Mesothelial cell of epicardium (in vitro differentiated cells): ENCODE results near the gene METTL27. TPM values are rescaled to one million over a fixed set of nuclear protein-coding genes. Genes with fewer than 3 reads are reported as not detected.

Source experiments
- DNase-seq, 2 experiments: peaks; one replicate each; pipeline ENCODE4 v3.0.0; 2021; ENCODE audit warnings: low spot score in 2 of 2; ENCODE audit not compliant: unreplicated experiment in 2 of 2
- H3K27ac Mint-ChIP-seq: 2 replicates; pipeline ENCODE4 v1.8.0; 2021; ENCODE audit warnings: mixed read lengths
- H3K27me3 Mint-ChIP-seq: 2 replicates; pipeline ENCODE4 v1.8.0; 2021; ENCODE audit warnings: low read depth, mixed read lengths
- H3K36me3 Mint-ChIP-seq: 2 replicates; pipeline ENCODE4 v1.8.0; 2021; ENCODE audit warnings: mixed read lengths
- H3K4me1 Mint-ChIP-seq: 2 replicates; pipeline ENCODE4 v1.8.0; 2021; ENCODE audit warnings: mixed read lengths
- H3K4me3 Mint-ChIP-seq: 2 replicates; pipeline ENCODE4 v1.8.0; 2021; ENCODE audit warnings: mild to moderate bottlenecking, moderate library complexity, mixed read lengths
- H3K9me3 Mint-ChIP-seq: 2 replicates; pipeline ENCODE4 v1.8.0; 2021; ENCODE audit warnings: mixed read lengths
- total RNA-seq: library from RNA; stranded (reverse); gene quantifications from 3 replicates; pipeline ENCODE4 v1.2.1, GENCODE V29; 2021
- TF ChIP-seq, protein P1 (sequence below): fragments of 200-600 bp; sonication (generic); IDR thresholded peaks from one replicate; pipeline ENCODE4 v1.5.0; 2021; ENCODE audit warnings: antibody characterized with exemption; ENCODE audit not compliant: unreplicated experiment

The METTL27 gene
- total RNA-seq, 1 donor from 2014 or later, result 11.4 TPM

DNA sequence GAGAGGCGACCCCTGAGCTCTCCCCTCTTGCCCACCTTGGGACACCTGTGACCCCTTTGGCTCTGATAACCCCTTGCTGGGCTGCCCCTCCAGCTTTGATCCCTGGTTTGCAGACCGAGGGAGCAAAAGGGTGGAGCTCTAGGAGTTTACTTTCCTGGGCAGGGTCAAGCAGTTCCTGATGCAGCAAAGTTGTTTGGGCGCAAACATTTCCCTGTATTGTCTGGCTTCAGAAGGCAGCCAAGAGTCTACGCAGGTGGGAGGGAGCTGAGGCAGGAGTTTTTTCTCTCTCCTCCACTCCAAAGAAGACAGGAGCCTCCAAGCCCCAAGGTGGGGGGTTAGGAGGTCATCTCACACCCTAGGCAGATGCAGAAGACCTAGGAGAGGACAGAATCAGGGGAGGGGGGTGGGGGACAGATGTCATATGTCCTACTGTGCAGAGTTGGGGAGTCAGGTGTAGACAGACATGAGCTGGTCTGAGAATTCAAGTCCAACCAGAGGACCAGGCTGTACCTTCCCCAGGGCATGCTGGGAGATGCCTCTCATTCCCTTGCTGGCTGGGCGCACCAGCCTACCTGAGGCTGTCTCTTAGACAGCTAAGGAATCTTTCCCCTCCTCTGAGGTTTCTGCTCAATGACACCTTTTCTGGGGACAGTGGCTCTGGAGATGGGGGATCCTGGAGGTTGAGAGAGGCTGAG, 39.2 kb upstream of the METTL27 start:
- no peak overlapping the region for H3K4me3 Mint-ChIP-seq
- H3K36me3 Mint-ChIP-seq, result no peaks in the 10 kb centered on the region
- TF ChIP-seq, protein P1, sequence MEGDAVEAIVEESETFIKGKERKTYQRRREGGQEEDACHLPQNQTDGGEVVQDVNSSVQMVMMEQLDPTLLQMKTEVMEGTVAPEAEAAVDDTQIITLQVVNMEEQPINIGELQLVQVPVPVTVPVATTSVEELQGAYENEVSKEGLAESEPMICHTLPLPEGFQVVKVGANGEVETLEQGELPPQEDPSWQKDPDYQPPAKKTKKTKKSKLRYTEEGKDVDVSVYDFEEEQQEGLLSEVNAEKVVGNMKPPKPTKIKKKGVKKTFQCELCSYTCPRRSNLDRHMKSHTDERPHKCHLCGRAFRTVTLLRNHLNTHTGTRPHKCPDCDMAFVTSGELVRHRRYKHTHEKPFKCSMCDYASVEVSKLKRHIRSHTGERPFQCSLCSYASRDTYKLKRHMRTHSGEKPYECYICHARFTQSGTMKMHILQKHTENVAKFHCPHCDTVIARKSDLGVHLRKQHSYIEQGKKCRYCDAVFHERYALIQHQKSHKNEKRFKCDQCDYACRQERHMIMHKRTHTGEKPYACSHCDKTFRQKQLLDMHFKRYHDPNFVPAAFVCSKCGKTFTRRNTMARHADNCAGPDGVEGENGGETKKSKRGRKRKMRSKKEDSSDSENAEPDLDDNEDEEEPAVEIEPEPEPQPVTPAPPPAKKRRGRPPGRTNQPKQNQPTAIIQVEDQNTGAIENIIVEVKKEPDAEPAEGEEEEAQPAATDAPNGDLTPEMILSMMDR, result no peak
- DNase-seq, result no peak
- H3K27me3 Mint-ChIP-seq, result peaks cover 21% of the 10 kb centered on the region
- no peaks in the 10 kb centered on the region for H3K9me3 Mint-ChIP-seq
- no peak overlapping the region for H3K27ac Mint-ChIP-seq
- H3K4me1 Mint-ChIP-seq, result peaks cover 22% of the 10 kb centered on the region

DNA sequence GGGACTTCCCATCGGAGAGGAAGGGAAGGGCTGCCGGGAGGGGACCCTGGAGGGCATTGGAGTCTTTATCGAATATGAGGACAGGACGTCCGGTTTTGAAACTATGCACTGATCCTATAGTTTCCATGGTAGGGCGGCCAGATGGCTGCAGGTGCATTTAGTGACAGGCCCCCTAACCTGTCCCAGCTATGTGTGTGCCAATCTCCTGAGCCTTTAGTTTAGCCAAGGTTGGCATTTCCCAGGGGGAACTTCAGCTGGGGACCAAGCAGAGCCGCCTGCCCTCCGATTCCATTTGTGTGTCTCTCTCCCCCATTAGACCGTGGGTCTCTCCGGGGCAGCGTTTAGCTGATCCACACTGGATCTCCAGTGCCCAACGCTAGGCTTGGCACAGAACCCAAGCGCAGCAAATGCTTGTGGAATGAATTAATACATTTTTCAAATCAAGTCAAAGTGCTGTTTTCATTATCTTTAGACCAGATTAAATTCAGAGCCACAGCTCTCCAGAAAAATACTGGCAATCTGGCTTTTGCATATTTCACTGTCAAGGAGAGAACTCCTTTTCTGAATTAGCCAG, 38.5 kb upstream of the METTL27 start:
- TF ChIP-seq, protein P1, result no peak
- Mint-ChIP-seq H3K27ac (no peak overlapping the region), H3K9me3 (no peaks in the 10 kb centered on the region), H3K4me1 (peaks cover 15% of the 10 kb centered on the region), H3K27me3 (peaks cover 21% of the 10 kb centered on the region), H3K36me3 (no peaks in the 10 kb centered on the region), H3K4me3 (no peak overlapping the region)
- no peak for DNase-seq

DNA sequence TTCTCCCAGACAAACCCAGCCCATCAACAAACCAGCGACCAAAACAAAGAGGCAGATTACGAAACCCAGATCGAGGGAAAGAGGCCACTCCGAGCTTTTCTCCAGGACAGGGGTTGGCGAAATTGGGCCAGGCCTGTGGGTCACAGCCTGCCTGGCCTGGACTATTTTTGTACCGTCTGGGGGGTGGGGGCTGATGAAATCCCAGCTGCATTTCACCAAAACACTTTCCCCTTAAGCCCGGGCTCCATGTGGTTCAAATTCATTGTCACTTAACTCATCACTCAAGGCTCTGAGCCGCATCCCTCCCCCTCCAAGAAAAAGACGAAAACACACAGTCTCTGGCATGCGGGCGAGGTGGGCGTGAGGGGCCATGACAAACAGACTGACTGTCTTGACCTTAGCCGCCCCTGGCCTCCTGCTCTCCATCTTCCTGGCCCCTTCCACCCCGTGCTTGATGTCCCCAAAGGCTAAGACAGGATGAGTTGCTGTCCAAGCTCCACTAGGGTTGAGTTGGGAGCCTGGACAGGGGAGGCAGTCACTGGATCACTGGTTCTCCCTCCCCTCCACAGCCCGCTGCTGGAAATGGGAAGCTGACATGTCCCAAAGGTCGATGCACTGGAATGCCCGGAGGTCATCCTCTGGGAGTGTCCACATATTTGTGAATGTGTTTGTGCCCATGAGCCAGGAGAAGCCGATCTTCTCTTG, 37.8 kb upstream of the METTL27 start:
- no peaks in the 10 kb centered on the region for H3K36me3 Mint-ChIP-seq
- peaks cover 15% of the 10 kb centered on the region for H3K4me1 Mint-ChIP-seq
- TF ChIP-seq, protein P1, result no peak
- H3K27ac Mint-ChIP-seq, result peak overlapping the region; percentile 33
- DNase-seq, result no peak
- H3K9me3 Mint-ChIP-seq, result no peaks in the 10 kb centered on the region
- no peak overlapping the region for H3K4me3 Mint-ChIP-seq
- H3K27me3 Mint-ChIP-seq, result peaks cover 21% of the 10 kb centered on the region

DNA sequence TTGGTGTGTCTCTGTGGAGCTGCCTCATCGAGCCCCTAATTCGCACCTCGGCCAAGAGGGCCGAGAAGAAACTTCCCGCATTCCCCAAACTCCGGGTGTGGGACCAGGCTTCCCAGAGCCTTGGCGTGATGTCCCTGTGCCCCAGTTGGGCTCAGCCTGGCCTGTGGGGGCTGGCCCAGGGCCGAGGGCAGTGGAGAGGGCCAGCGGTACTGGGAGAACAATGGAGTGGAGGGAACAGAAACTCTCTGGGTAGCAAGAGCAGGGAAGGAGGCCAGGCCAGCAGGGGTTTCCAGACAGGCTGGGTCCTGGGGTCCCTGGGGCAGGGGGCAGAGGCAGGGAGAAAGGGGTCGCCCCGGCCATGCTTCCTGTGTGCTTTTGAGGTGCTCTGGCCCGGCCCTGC, 34.7 kb upstream of the METTL27 start:
- no peak for DNase-seq
- H3K36me3 Mint-ChIP-seq, result no peaks in the 10 kb centered on the region
- no peak overlapping the region for H3K27ac Mint-ChIP-seq
- peaks cover 13% of the 10 kb centered on the region for H3K27me3 Mint-ChIP-seq
- no peaks in the 10 kb centered on the region for H3K9me3 Mint-ChIP-seq
- H3K4me3 Mint-ChIP-seq, result no peak overlapping the region
- peaks cover 15% of the 10 kb centered on the region for H3K4me1 Mint-ChIP-seq
- TF ChIP-seq, protein P1, result no peak

DNA sequence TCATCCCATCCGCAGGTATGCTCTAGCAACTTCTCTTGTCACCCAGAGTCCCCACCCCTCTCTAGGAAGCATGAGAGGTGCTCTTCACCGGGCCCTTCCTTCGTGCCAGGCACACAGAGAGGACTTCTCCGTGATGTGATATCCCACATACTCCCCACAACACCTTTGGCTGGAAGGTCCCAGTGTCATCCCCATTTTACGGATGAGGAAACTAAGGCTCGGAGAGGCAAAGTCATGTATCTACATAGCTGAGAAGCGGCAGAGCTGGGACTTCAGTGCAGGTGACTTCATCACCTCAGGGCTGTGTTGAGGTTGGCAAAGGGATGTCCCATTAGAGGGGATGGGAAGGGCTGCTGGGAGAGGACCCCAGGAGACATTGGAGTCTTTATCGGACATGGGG, 34.0 kb upstream of the METTL27 start:
- Mint-ChIP-seq H3K9me3 (no peaks in the 10 kb centered on the region), H3K27me3 (peaks cover 12% of the 10 kb centered on the region), H3K36me3 (no peaks in the 10 kb centered on the region), H3K4me1 (peaks cover 15% of the 10 kb centered on the region), H3K4me3 (no peak overlapping the region), H3K27ac (no peak overlapping the region)
- TF ChIP-seq, protein P1, result no peak
- no peak for DNase-seq
